SK-N-SH (cell line): Measurements from ENCODE around the gene POGLUT3. TPM values are rescaled to one million over a fixed set of nuclear protein-coding genes. Genes with fewer than 3 reads are reported as not detected.

Source experiments
- CTCF ChIA-PET: fragments of 300-600, 350-600 bp; formaldehyde crosslinking; extraction: SDS; loops from one replicate; lab custom pipeline; 2021; lab: Yijun Ruan, JAX
- POLR2A ChIA-PET: fragments of 350-600 bp; sonication (Branson Sonifier 250); formaldehyde crosslinking; extraction: SDS; loops from one replicate; lab custom pipeline; 2020; ENCODE audit warnings: antibody characterized with exemption, inconsistent platforms; lab: Yijun Ruan, JAX
- DNase-seq: peaks from one replicate; pipeline ENCODE4 v3.0.0; 2012
- H2AFZ ChIP-seq: fragments of 200-600 bp; sonication (generic); 2 replicates; pipeline ENCODE4 v1.8.1; 2016; ENCODE audit warnings: antibody characterized with exemption, mild to moderate bottlenecking, low read depth
- H3F3A ChIP-seq: fragments of 200-600 bp; sonication (generic); replicated peaks from 2 replicates; pipeline ENCODE3; 2016; ENCODE audit warnings: antibody characterized with exemption, mild to moderate bottlenecking; ENCODE audit not compliant: insufficient read depth
- H3K27ac ChIP-seq, 2 experiments: fragments of 200-500 bp in 1 of 2; fragments of 200-600 bp in 1 of 2; sonication (Bioruptor generic) in 1 of 2; sonication (generic), shearing (Covaris generic) in 1 of 2; 2 replicates each; pipeline versions ENCODE4 v1.5.1 to v1.6.1; 2014 to 2016; ENCODE audit warnings: low read depth in 2 of 2, inconsistent platforms in 1 of 2, low read length in 1 of 2, mild to moderate bottlenecking in 1 of 2, mixed read lengths in 1 of 2
- H3K27me3 ChIP-seq: fragments of 200-600 bp; sonication (generic), shearing (Covaris generic); 2 replicates; pipeline ENCODE4 v1.6.1; 2016; ENCODE audit warnings: mixed run types; ENCODE audit not compliant: insufficient read depth
- H3K36me3 ChIP-seq, 2 experiments: fragments of 200-500 bp in 1 of 2; fragments of 200-600 bp in 1 of 2; sonication (Bioruptor generic) in 1 of 2; sonication (generic) in 1 of 2; replicated peaks in 1 of 2; 2 replicates each; pipeline versions ENCODE3 to v1.5.1; 2014 to 2016; ENCODE audit warnings: low read length in 1 of 2, mild to moderate bottlenecking in 1 of 2; ENCODE audit not compliant: insufficient read depth in 2 of 2, control insufficient read depth in 1 of 2
- H3K4me1 ChIP-seq, 2 experiments: fragments of 200-500 bp in 1 of 2; fragments of 200-600 bp in 1 of 2; sonication (Bioruptor generic) in 1 of 2; sonication (generic), shearing (Covaris generic) in 1 of 2; 2 replicates each; pipeline versions ENCODE4 v1.5.1 to v1.6.1; 2014 to 2016; ENCODE audit warnings: low read depth in 1 of 2, low read length in 1 of 2, mixed run types in 1 of 2; ENCODE audit not compliant: insufficient read depth in 2 of 2, control insufficient read depth in 1 of 2
- H3K4me2 ChIP-seq: fragments of 200-600 bp; sonication (generic), shearing (Covaris generic); 2 replicates; pipeline ENCODE4 v1.6.1; 2017; ENCODE audit warnings: mixed run types
- H3K4me3 ChIP-seq, 2 experiments: fragments of 200-500 bp in 1 of 2; fragments of 200-600 bp in 1 of 2; sonication (Bioruptor generic) in 1 of 2; sonication (generic), shearing (Covaris generic) in 1 of 2; 2 replicates each; pipeline versions ENCODE4 v1.5.1 to v1.8.1; 2014 to 2016; ENCODE audit warnings: low read depth in 2 of 2, inconsistent platforms in 1 of 2, low read length in 1 of 2, mild to moderate bottlenecking in 1 of 2, mixed read lengths in 1 of 2, moderate library complexity in 1 of 2
- H3K79me2 ChIP-seq: fragments of 200-600 bp; sonication (generic); 2 replicates; pipeline ENCODE4 v1.8.1; 2017; ENCODE audit warnings: mild to moderate bottlenecking; ENCODE audit not compliant: insufficient read depth
- H3K9ac ChIP-seq: fragments of 200-600 bp; sonication (generic); 2 replicates; pipeline ENCODE4 v1.6.1; 2017; ENCODE audit warnings: mixed run types
- H3K9me2 ChIP-seq: fragments of 200-600 bp; sonication (generic); 2 replicates; pipeline ENCODE4 v1.6.1; 2017; ENCODE audit warnings: mixed run types
- H3K9me3 ChIP-seq: fragments of 200-600 bp; sonication (generic); 2 replicates; pipeline ENCODE4 v1.6.1; 2017; ENCODE audit warnings: mixed run types, mild to moderate bottlenecking, moderate library complexity
- H4K20me1 ChIP-seq: fragments of 200-600 bp; sonication (generic); 2 replicates; pipeline ENCODE4 v1.6.1; 2017; ENCODE audit warnings: mild to moderate bottlenecking, mixed run types; ENCODE audit not compliant: insufficient read depth
- CTCF ChIP-seq: fragments of 200-600 bp; sonication (generic); IDR thresholded peaks from 2 replicates; pipeline ENCODE4 v1.6.1; 2017; ENCODE audit warnings: antibody characterized with exemption, mild to moderate bottlenecking, moderate library complexity
- EP300 ChIP-seq, 2 experiments: IDR thresholded peaks; 2 replicates each; pipeline versions ENCODE4 v1.4.0 to v1.6.1; 2012; ENCODE audit warnings: borderline replicate concordance in 1 of 2, low read depth in 1 of 2, low read length in 1 of 2
- FOXJ3 ChIP-seq: sonication (generic); formaldehyde crosslinking; IDR thresholded peaks from 2 replicates; pipeline ENCODE4 v1.5.1; 2020; ENCODE audit warnings: mild to moderate bottlenecking, missing genetic modification reagents
- FOXM1 ChIP-seq: IDR thresholded peaks from 2 replicates; pipeline ENCODE4 v1.4.0; 2012; ENCODE audit warnings: low read depth, mild to moderate bottlenecking
- GABPA ChIP-seq: IDR thresholded peaks from 2 replicates; pipeline ENCODE4 v1.4.0; 2012; ENCODE audit warnings: low read depth, mild to moderate bottlenecking
- MAX ChIP-seq: IDR thresholded peaks from 2 replicates; pipeline ENCODE4 v1.4.0; 2012; ENCODE audit warnings: low read depth
- MEF2A ChIP-seq: IDR thresholded peaks from 2 replicates; pipeline ENCODE4 v1.4.0; 2012; ENCODE audit warnings: low read depth, borderline replicate concordance
- MXI1 ChIP-seq: IDR thresholded peaks from 2 replicates; pipeline ENCODE4 v1.6.1; 2012; ENCODE audit warnings: mild to moderate bottlenecking, low read depth, low read length, improper control_type of control experiment
- NRF1 ChIP-seq: IDR thresholded peaks from 2 replicates; pipeline ENCODE4 v1.6.1; 2012; ENCODE audit warnings: low read depth, mild to moderate bottlenecking, low read length
- POLR2AphosphoS5 ChIP-seq: IDR thresholded peaks from 2 replicates; pipeline ENCODE4 v1.6.1; 2012; ENCODE audit warnings: low read depth, low read length
- RCOR1 ChIP-seq: fragments of 150-350 bp; IDR thresholded peaks from 2 replicates; pipeline ENCODE4 v1.6.1; 2017; ENCODE audit warnings: antibody characterized with exemption, low read length
- SIN3A ChIP-seq: IDR thresholded peaks from 2 replicates; pipeline ENCODE4 v1.6.1; 2012; ENCODE audit warnings: low read depth, mild to moderate bottlenecking, low read length, moderate library complexity, borderline replicate concordance
- TEAD4 ChIP-seq: IDR thresholded peaks from 2 replicates; pipeline ENCODE4 v1.4.0; 2012; ENCODE audit warnings: mild to moderate bottlenecking, borderline replicate concordance; ENCODE audit not compliant: insufficient read depth
- WGBS: methylation state at CpG from one replicate; pipeline ENCODE4 v1.1.6; 2017; ENCODE audit warnings: low lambda C conversion rate; 5-methylcytosine and 5-hydroxymethylcytosine counted together
- polyA plus RNA-seq, 3 experiments: library from polyadenylated mRNA; depleted of rRNA; stranded (reverse); fragments of >200 nt; gene quantifications; 2 replicates each; pipeline ENCODE4 v1.2.3, GENCODE V29; 2012
- TF ChIP-seq, protein P1 (sequence below): fragments of 150-350 bp; IDR thresholded peaks from 2 replicates; pipeline ENCODE4 v1.6.1; 2017; ENCODE audit warnings: antibody characterized with exemption, low read length, low read depth, borderline replicate concordance

POGLUT3 gene
- polyA plus RNA-seq, 1 of the 3 experiments (the other 2 are of a cell fraction) = 26.3 TPM

GRCh38 chr11:108535384-108535955, 37.3 kb upstream of the POGLUT3 start:
- H2AFZ ChIP-seq = no peak overlapping the region
- DNase-seq = no peak
- no peak overlapping the region for H3K4me2 ChIP-seq
- peaks cover 4% of the 10 kb centered on the region; the same call in 1 of the 2 replicates for H3K27me3 ChIP-seq
- ChIA-PET POLR2A (no interaction called here), CTCF (interaction anchor here (0.6 kb wide), 1 partner anchor 140 kb away, joined by 3 read pairs; no protein-coding TSS in a partner anchor)
- H3K4me3 ChIP-seq = no peak overlapping the region
- no peak overlapping the region for H3K27ac ChIP-seq
- TF ChIP-seq EP300 (IDR thresholded peaks at IDR 0.05; ENCODE audit: borderline replicate concordance in 1 of 2, low read depth in 1 of 2, low read length in 1 of 2) (no peak), MAX (no peak), FOXJ3 (CRISPR knock-in tag) (no peak), NRF1 (no peak), FOXM1 (no peak), TEAD4 (no peak), GABPA (no peak), RCOR1 (no peak), CTCF (no peak), SIN3A (no peak)
- TF ChIP-seq, protein P1, sequence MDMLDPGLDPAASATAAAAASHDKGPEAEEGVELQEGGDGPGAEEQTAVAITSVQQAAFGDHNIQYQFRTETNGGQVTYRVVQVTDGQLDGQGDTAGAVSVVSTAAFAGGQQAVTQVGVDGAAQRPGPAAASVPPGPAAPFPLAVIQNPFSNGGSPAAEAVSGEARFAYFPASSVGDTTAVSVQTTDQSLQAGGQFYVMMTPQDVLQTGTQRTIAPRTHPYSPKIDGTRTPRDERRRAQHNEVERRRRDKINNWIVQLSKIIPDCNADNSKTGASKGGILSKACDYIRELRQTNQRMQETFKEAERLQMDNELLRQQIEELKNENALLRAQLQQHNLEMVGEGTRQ = no peak
- no peaks in the 10 kb centered on the region for H3K9me3 ChIP-seq
- no peaks in the 10 kb centered on the region for H3F3A ChIP-seq
- no peaks in the 10 kb centered on the region for H4K20me1 ChIP-seq
- H3K9ac ChIP-seq = no peak overlapping the region
- no peaks in the 10 kb centered on the region for H3K36me3 ChIP-seq
- no peaks in the 10 kb centered on the region for H3K9me2 ChIP-seq
- no peaks in the 10 kb centered on the region; a peak in 1 of 4 replicates for H3K4me1 ChIP-seq
- H3K79me2 ChIP-seq = no peaks in the 10 kb centered on the region
- WGBS = 70% methylated on average over 6 of the region's 6 CpGs

DNA sequence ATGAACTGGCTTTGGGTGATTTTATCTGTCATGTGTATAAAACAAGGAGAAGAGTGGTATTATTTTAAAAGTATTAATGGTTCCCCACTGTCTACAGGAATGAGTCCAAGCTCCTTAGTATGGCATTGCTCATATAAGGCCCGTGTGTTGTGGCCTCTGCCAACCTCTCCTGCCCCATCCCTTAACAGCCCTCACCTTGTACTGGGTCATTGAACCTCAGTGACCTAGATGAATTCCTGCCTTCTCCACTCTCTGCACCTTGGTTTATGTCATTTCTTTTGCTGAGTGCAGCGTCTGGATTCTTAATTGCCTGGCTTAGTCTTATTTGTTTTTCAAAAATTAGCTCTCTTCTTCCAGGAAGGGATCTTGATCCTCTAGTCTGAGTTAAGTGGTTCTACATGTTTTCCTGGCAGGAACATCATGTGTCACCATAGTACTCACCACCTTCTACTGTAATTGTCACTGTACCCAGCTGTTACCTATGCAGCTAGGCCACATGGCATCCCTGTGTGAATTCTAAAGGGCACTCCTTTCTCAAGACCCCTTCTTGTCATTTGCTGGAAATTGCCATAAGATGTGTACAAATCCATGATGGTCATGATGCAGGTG, 36.2 kb upstream of the POGLUT3 start:
- Histone ChIP-seq H3K4me3 (no peak overlapping the region), H3K9ac (no peak overlapping the region), H3K27me3 (peaks cover 4% of the 10 kb centered on the region; the same call in 1 of the 2 replicates), H3K79me2 (no peaks in the 10 kb centered on the region), H3K9me2 (no peaks in the 10 kb centered on the region), H3K4me2 (no peak overlapping the region), H3K9me3 (no peaks in the 10 kb centered on the region), H4K20me1 (no peaks in the 10 kb centered on the region), H2AFZ (no peak overlapping the region), H3K27ac (no peak overlapping the region), H3F3A (no peaks in the 10 kb centered on the region), H3K4me1 (no peaks in the 10 kb centered on the region; a peak in 1 of 4 replicates), H3K36me3 (no peaks in the 10 kb centered on the region)
- ChIA-PET POLR2A (no interaction called here), CTCF (no interaction called here)
- WGBS = 65% methylated on average over 2 of the region's 2 CpGs
- no peak for DNase-seq
- TF ChIP-seq POLR2AphosphoS5 (no peak), MEF2A (no peak), MXI1 (no peak)
